Chondrocyte (in vitro differentiated cells): Measurements from ENCODE around the gene HES6. TPM values are rescaled to one million over a fixed set of nuclear protein-coding genes. Genes with fewer than 3 reads are reported as not detected.

Experiments
- DNase-seq: peaks from one replicate; pipeline ENCODE4 v3.0.0; 2021; ENCODE audit warnings: mixed read lengths, low spot score
- H3K27ac Mint-ChIP-seq: one replicate; pipeline ENCODE4 v1.8.0; 2021; ENCODE audit warnings: mild to moderate bottlenecking, moderate library complexity, mixed read lengths; ENCODE audit not compliant: unreplicated experiment
- H3K27me3 Mint-ChIP-seq: 2 replicates; pipeline ENCODE4 v1.8.0; 2021; ENCODE audit warnings: low read depth, mixed read lengths
- H3K36me3 Mint-ChIP-seq: 2 replicates; pipeline ENCODE4 v1.8.0; 2021; ENCODE audit warnings: low read depth, mixed read lengths
- H3K4me1 Mint-ChIP-seq: 2 replicates; pipeline ENCODE4 v1.8.0; 2021; ENCODE audit warnings: low read depth, mild to moderate bottlenecking, mixed read lengths
- H3K4me3 Mint-ChIP-seq: one replicate; pipeline ENCODE4 v1.8.0; 2021; ENCODE audit warnings: mild to moderate bottlenecking, moderate library complexity, mixed read lengths; ENCODE audit not compliant: unreplicated experiment
- H3K9me3 Mint-ChIP-seq: 2 replicates; pipeline ENCODE4 v1.8.0; 2021; ENCODE audit warnings: low read depth, mixed read lengths
- CTCF ChIP-seq: fragments of 200-600 bp; sonication (generic); IDR thresholded peaks from 2 replicates; pipeline ENCODE4 v1.5.0; 2021; ENCODE audit warnings: antibody characterized with exemption, mild to moderate bottlenecking, moderate library complexity
- total RNA-seq: library from RNA; stranded (reverse); gene quantifications from 3 replicates; pipeline ENCODE4 v1.2.1, GENCODE V29; 2021

The HES6 gene
- total RNA-seq, 1 donor from 2014 or later: 16.2 TPM

- no peak for TF ChIP-seq CTCF
- peak overlapping the region; percentile 90 for H3K27ac Mint-ChIP-seq
- no peaks in the 10 kb centered on the region for H3K27me3 Mint-ChIP-seq
- H3K9me3 Mint-ChIP-seq: no peaks in the 10 kb centered on the region
- peak overlapping the region; percentile 73 for H3K4me3 Mint-ChIP-seq
- no peaks in the 10 kb centered on the region for H3K36me3 Mint-ChIP-seq
- DNase-seq: no peak
- H3K4me1 Mint-ChIP-seq: peaks cover 40% of the 10 kb centered on the region
Measured at GRCh38 chr2:238203973-238204683, 35.7 kb downstream of the HES6 start.

GRCh38 chr2:238203094-238203972, 36.5 kb downstream of the HES6 start, which contains the start of gene ILKAP:
ILKAP (minus strand) TSS chr2:238203695; CDS start chr2:238203553, 142 bp downstream.
- Mint-ChIP-seq H3K27me3 (no peaks in the 10 kb centered on the region), H3K36me3 (no peaks in the 10 kb centered on the region), H3K9me3 (no peaks in the 10 kb centered on the region), H3K4me1 (peaks cover 44% of the 10 kb centered on the region), H3K4me3 (peak within 1 kb of the TSS; percentile 90), H3K27ac (peak within 1 kb of the TSS; percentile 91)
- DNase-seq: peak; percentile 95
- TF ChIP-seq CTCF: peak; percentile 29

- Mint-ChIP-seq H3K4me1 (peaks cover 48% of the 10 kb centered on the region), H3K27me3 (no peaks in the 10 kb centered on the region), H3K36me3 (no peaks in the 10 kb centered on the region), H3K4me3 (peak overlapping the region; percentile 90), H3K27ac (peak overlapping the region; percentile 91), H3K9me3 (no peaks in the 10 kb centered on the region)
- no peak for TF ChIP-seq CTCF
- DNase-seq: no peak
Measured at GRCh38 chr2:238202326-238203093, 37.3 kb downstream of the HES6 start.

- Mint-ChIP-seq H3K4me1 (no peaks in the 10 kb centered on the region), H3K9me3 (no peaks in the 10 kb centered on the region), H3K27me3 (no peaks in the 10 kb centered on the region), H3K36me3 (peaks cover 40% of the 10 kb centered on the region), H3K27ac (no peak overlapping the region), H3K4me3 (no peak overlapping the region)
- TF ChIP-seq CTCF: no peak
- no peak for DNase-seq
Measured at GRCh38 chr2:238190445-238190844, 49.4 kb downstream of the HES6 start.

Other genes with a start within 250 kb of the HES6 start
- gene SCLY, start 179.0 kb downstream of the HES6 start, total RNA-seq: 11.5 to 23.4 TPM (median 12.7 TPM) in 3 replicates
- gene ESPNL, start 139.7 kb downstream of the HES6 start, total RNA-seq: 0.07 to 0.17 TPM (median 0.15 TPM) in 3 replicates
- gene KLHL30, start 101.4 kb downstream of the HES6 start, total RNA-seq: 12.2 to 25.6 TPM (median 24.4 TPM) in 3 replicates
- 1.8 to 10.3 TPM (median 9.4 TPM) in 3 replicates for gene ERFE, start 81.1 kb downstream of the HES6 start, total RNA-seq
- 24.9 to 36.7 TPM (median 29.7 TPM) in 3 replicates for gene ILKAP, start 36.3 kb downstream of the HES6 start, total RNA-seq
- 2.7 to 3.3 TPM (median 2.9 TPM) in 3 replicates for gene PER2, start 48.6 kb upstream of the HES6 start, total RNA-seq
- gene TRAF3IP1, start 80.5 kb upstream of the HES6 start, total RNA-seq: 15.1 to 21.1 TPM (median 15.8 TPM) in 3 replicates
- gene ASB1, start 186.9 kb upstream of the HES6 start, total RNA-seq: 31.0 to 37.9 TPM (median 34.5 TPM) in 3 replicates